ENCODE results near the gene CENPQ. TPM values are rescaled to one million over a fixed set of nuclear protein-coding genes. Genes with fewer than 3 reads are reported as not detected.

Gene CENPQ
- total and polyA plus RNA-seq, 4 donors = 0.70 to 3.5 (median 1.4) TPM

- DNase-seq (ENCODE audit: low spot score) = no peak
- Histone ChIP-seq H3K9me3 (ENCODE audit: control insufficient read depth in 4 of 4, low read length in 3 of 4) (no peaks in the 10 kb centered on the region), H3K9ac (ENCODE audit: low read depth in 1 of 2, low read length in 2 of 2) (no peak overlapping the region), H3K27me3 (ENCODE audit: control insufficient read depth in 4 of 4, insufficient read depth in 4 of 4, low read length in 3 of 4) (no peaks in the 10 kb centered on the region), H3K4me1 (ENCODE audit: control insufficient read depth in 4 of 4, insufficient read depth in 4 of 4, low read length in 3 of 4) (peaks cover 0 to 1% (median 0%) of the 10 kb centered on the region in 4 donors), H3K27ac (ENCODE audit: low read depth in 1 of 2, low read length in 2 of 2) (no peak overlapping the region), H3K36me3 (ENCODE audit: control insufficient read depth in 4 of 4, insufficient read depth in 3 of 4, low read depth in 1 of 4, low read length in 3 of 4) (peaks cover under 1 to 4% (median 2%) of the 10 kb centered on the region in 4 donors), H3K4me3 (ENCODE audit: low read depth in 1 of 3, low read length in 3 of 3) (no peak overlapping the region)
- 55% methylated on average over 1 of the region's 1 CpG for whole genome bisulfite sequencing
- no peak for TF ChIP-seq JUND (IDR thresholded peaks at IDR 0.05)
Measured at GRCh38 chr6:49423817-49424216, 39.4 kb upstream of the CENPQ start.

DNA sequence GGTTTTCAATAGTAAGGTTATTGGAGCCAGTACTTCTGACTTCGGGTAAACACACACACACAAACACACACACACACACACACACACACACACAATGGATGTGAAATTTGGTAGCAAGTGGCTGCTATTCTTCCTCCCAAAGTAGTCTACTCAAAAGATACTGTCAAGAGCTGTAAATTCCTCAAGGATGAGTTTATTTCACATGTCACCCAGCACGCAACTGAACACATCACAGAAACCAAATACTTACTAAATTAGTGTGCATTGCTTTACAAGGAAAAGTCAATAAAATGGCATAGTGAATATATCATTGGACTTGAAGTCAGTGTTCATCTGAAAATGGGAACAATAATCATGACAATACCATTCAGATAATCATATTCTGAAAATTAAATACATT, 33.0 kb upstream of the CENPQ start:
- DNase-seq (ENCODE audit: low spot score) = no peak
- H3K36me3 ChIP-seq (ENCODE audit: control insufficient read depth in 4 of 4, insufficient read depth in 3 of 4, low read depth in 1 of 4, low read length in 3 of 4) = peaks cover 7 to 62% (median 47%) of the 10 kb centered on the region in 4 donors
- H3K9me3 ChIP-seq (ENCODE audit: control insufficient read depth in 4 of 4, low read length in 3 of 4) = no peaks in the 10 kb centered on the region
- TF ChIP-seq YY1 (IDR thresholded peaks at IDR 0.05) (no peak), HNF4G (IDR thresholded peaks at IDR 0.05) (no peak), ATF3 (IDR thresholded peaks at IDR 0.05) (no peak), RAD21 (IDR thresholded peaks at IDR 0.05) (no peak), REST (IDR thresholded peaks at IDR 0.05) (no peak), GABPA (IDR thresholded peaks at IDR 0.05 in 1 of 2, conservative IDR thresholded peaks at IDR 0.05 in 1 of 2) (no peak), JUND (IDR thresholded peaks at IDR 0.05) (no peak), HNF4A (conservative IDR thresholded peaks at IDR 0.05) (no peak), EGR1 (IDR thresholded peaks at IDR 0.05; ENCODE audit: low read depth in 2 of 2) (no peak), FOXA2 (IDR thresholded peaks at IDR 0.05) (no peak), SP1 (IDR thresholded peaks at IDR 0.05) (no peak)
- TF ChIP-seq, protein P1, sequence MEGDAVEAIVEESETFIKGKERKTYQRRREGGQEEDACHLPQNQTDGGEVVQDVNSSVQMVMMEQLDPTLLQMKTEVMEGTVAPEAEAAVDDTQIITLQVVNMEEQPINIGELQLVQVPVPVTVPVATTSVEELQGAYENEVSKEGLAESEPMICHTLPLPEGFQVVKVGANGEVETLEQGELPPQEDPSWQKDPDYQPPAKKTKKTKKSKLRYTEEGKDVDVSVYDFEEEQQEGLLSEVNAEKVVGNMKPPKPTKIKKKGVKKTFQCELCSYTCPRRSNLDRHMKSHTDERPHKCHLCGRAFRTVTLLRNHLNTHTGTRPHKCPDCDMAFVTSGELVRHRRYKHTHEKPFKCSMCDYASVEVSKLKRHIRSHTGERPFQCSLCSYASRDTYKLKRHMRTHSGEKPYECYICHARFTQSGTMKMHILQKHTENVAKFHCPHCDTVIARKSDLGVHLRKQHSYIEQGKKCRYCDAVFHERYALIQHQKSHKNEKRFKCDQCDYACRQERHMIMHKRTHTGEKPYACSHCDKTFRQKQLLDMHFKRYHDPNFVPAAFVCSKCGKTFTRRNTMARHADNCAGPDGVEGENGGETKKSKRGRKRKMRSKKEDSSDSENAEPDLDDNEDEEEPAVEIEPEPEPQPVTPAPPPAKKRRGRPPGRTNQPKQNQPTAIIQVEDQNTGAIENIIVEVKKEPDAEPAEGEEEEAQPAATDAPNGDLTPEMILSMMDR (IDR thresholded peaks at IDR 0.05; ENCODE audit: low read depth, low read length, missing input control) = no peak
- TF ChIP-seq, protein P2, sequence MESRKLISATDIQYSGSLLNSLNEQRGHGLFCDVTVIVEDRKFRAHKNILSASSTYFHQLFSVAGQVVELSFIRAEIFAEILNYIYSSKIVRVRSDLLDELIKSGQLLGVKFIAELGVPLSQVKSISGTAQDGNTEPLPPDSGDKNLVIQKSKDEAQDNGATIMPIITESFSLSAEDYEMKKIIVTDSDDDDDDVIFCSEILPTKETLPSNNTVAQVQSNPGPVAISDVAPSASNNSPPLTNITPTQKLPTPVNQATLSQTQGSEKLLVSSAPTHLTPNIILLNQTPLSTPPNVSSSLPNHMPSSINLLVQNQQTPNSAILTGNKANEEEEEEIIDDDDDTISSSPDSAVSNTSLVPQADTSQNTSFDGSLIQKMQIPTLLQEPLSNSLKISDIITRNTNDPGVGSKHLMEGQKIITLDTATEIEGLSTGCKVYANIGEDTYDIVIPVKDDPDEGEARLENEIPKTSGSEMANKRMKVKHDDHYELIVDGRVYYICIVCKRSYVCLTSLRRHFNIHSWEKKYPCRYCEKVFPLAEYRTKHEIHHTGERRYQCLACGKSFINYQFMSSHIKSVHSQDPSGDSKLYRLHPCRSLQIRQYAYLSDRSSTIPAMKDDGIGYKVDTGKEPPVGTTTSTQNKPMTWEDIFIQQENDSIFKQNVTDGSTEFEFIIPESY (IDR thresholded peaks at IDR 0.05) = no peak
- TF ChIP-seq, protein P3, sequence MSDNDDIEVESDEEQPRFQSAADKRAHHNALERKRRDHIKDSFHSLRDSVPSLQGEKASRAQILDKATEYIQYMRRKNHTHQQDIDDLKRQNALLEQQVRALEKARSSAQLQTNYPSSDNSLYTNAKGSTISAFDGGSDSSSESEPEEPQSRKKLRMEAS (IDR thresholded peaks at IDR 0.05) = no peak
- no peak overlapping the region for H3K27ac ChIP-seq (ENCODE audit: low read depth in 1 of 2, low read length in 2 of 2)
- H3K27me3 ChIP-seq (ENCODE audit: control insufficient read depth in 4 of 4, insufficient read depth in 4 of 4, low read length in 3 of 4) = no peaks in the 10 kb centered on the region
- no peaks in the 10 kb centered on the region for H3K4me1 ChIP-seq (ENCODE audit: control insufficient read depth in 4 of 4, insufficient read depth in 4 of 4, low read length in 3 of 4)
- H3K9ac ChIP-seq (ENCODE audit: low read depth in 1 of 2, low read length in 2 of 2) = no peak overlapping the region
- H3K4me3 ChIP-seq (ENCODE audit: low read depth in 1 of 3, low read length in 3 of 3) = no peak overlapping the region
- WGBS = 92% methylated on average over 2 of the region's 2 CpGs

All from liver (tissue), 9 donors.